NCI-H2081 treated with DMSO at 0.1 percent for 48 hours (cell line): Measurements from ENCODE around the gene AKT1.

Experiments used
- DNase-seq: peaks from one replicate; lab custom pipeline; 2025; lab: John Stamatoyannopoulos, UW

The AKT1 gene

DNA sequence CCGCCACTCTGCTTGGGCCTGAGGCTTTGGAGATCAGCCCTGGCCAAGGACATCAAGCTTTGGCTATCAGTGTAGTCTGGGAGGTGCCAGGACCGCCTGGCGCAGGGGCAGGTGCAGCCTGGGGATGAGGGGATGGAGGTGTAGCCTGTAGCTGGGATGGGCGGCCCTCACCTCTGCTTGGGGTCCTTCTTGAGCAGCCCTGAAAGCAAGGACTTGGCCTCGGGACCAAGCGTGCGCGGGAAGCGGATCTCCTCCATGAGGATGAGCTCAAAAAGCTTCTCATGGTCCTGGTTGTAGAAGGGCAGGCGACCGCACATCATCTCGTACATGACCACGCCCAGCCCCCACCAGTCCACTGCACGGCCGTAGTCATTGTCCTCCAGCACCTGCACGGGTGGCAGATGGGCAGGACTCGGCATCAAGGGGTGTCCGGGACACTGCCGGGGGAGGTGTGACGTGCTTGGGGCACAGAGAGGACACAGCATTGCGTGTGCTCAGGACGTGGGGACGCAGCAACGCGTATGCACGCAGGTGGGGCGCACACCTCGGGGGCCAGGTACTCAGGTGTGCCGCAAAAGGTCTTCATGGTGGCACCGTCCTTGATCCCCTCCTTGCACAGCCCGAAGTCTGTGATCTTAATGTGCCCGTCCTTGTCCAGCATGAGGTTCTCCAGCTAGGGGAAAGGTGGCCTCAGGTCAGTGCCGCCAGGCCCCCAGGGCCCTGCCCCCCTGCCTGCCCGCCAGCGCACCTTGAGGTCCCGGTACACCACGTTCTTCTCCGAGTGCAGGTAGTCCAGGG is 22.6 kb downstream of the AKT1 start:
- no peak for DNase-seq

GRCh38 chr14:104771918-104772706 is 23.4 kb downstream of the AKT1 start:
- DNase-seq = no peak

GRCh38 chr14:104771374-104771773 is 24.2 kb downstream of the AKT1 start:
- no peak for DNase-seq

DNA sequence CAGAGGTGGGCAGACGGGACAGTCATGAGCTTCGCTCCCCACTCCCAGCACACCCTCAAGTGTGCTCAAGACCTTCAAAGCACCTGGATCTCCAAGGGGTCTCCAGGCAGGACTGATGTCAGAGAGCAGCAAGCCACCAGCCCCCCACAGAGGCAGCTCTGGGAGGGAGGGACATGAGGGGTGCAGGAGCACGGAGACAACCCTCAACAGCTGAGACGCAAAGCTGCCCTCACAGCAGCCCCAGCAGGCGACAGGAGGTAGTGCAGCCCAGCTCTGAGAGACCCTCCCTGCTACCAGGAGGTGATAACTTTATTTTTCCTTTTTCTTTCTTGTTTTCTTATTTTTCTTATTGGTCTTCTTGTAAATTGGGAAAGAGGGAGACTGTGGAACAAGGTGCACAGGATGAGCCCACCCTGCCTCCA is 24.7 kb downstream of the AKT1 start:
- DNase-seq = no peak

DNA sequence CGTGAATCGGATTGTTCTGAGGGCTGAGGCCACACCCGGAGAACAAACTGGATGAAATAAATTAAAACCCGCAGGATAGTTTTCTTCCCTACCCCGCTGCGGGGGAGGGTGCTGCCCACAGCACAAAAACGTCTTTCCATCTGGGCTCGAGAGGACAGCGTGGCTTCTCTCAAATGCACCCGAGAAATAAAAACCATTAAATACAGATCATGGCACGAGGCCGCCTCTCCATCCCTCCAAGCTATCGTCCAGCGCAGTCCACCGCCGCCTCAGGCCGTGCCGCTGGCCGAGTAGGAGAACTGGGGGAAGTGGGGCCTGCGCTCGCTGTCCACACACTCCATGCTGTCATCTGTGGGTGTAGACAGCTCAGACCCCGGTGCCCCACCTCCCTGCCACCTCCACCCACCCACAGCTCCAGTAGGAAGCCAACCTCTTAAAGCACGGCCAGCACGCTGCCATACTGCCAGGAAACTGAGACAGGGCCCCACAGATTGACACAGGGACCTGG is 25.4 kb downstream of the AKT1 start:
- DNase-seq = no peak

DNA sequence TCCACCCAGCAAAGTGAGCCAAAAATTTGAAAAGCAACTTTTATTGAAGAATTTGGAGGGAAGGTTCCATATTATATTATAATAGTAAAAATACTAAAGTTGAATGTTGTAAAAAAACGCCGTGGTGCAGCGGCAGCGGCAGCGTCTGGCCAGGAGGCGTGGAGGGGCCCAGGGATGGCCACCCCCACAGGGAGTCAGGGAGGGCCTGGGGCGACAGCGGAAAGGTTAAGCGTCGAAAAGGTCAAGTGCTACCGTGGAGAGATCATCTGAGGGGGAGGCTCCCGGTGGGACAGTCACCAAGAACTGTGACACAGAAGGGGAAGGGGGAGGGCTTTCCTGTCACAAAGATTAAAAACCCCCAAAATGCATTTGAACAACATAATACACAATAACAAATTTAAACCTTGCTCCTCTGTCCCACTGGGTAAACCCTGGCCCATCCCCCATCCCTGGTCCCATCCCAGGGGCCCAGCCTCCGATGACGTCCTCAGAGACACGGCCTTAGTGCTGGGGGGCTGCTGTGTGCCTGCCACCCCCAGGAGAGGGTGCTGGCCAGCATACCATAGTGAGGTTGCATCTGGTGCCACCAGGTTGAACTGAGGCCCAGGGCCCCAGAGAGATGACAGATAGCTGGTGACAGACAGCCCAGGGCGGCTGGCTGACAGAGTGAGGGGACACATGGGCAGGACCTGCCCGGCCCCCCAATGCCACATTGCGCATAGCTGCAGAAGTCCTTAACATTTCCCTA is 26.1 kb downstream of the AKT1 start:
- DNase-seq = no peak

DNA sequence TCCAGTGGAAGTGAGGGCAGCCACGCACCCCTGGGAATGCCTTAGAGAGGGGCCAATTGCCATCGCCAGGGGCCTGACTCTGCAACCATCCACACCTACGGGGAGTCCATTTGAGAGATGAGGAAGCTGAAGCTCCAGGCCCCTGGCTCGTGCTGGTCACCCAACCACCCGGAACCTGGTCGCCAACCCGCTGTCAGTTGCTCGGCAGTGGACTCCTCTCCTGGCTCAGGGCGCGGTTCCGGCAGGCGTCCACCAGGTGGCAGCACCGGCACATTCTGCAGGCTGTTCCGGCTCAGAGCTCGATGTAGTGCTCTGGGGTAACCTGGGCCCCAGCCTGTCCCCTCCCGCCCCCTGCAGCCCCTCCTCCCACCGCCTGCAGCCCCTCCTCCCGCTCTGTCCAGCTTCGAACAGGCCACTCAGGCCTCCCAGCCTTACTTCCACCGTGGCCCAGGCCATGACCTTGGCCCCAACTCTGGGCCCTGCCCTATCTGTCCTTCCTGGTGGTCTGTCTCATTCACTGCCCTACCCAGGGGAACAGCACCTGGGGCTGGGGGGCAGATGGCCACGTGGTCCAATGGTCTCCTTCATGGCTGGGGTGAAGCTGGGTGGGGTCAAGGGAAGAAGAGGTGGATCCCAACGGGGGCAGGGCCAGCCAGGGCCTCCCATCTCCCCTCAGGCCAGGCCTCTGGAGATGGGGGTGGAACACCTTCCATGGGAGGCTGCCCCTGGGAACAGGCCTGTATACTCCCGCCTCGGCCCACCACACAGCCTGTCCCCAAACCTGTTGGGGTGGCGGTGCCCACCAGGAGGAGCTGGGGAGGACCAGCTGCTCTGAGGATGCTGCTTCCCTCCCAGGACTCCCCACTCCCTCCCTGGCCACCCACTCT is 26.9 kb downstream of the AKT1 start:
- no peak for DNase-seq

- no peak for DNase-seq
These were observed 28.0 kb downstream of the AKT1 start for GRCh38 chr14:104767634-104767918.

- no peak for DNase-seq
These were observed 28.5 kb downstream of the AKT1 start for GRCh38 chr14:104766863-104767633.

DNA sequence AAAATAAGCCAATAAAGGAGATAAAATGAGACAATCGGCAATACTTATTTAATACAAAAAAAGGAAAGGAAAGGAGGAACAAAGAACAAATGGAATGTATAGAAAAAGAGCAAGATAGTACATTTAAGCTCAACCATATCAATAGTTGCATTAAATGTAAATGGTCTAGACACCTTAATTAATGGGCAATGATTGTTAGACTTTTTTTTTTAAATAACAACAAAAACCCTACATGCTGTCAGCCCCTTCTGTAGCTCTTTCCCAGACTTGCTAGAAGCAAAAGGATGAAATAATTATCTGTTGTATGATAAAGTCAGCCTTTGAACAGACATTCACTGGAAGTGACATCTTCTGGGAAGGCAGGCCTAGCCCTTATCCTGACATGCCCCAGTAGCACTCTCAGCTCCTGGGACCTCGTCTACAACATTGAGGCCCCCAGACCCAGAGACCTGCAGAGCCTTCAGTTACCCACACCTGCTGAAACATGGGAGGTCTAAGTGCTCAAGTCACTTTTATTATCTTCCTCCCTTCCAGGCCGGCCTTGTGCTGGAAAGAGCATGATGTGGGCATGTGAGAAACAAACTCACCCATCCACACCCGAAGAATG is 29.2 kb downstream of the AKT1 start:
- DNase-seq = no peak

- DNase-seq = no peak
These were observed 30.0 kb downstream of the AKT1 start for GRCh38 chr14:104765517-104765916.

GRCh38 chr14:104758981-104759969 is 36.3 kb downstream of the AKT1 start:
- DNase-seq = no peak

- DNase-seq = no peak
These were observed 37.7 kb downstream of the AKT1 start for GRCh38 chr14:104757681-104758392.

DNA sequence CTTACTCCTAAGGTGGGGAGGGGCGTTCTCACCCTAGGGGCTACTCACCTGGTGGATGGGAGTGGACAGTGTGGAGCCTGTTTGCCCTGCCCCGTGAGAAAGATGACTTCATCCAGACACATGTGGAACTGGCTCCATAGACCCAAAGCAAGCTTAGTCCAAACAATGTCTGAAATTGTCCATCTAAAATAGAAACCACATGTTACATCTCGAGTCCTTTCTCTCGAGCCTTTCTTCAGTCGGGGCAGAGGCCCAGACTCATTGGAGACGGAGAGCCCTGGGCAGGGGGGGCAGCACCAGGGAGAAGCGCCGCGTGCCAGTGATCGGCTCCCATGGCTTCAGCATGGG is 38.3 kb downstream of the AKT1 start:
- no peak for DNase-seq

- DNase-seq = no peak
These were observed 38.9 kb downstream of the AKT1 start for GRCh38 chr14:104756477-104757237.

DNA sequence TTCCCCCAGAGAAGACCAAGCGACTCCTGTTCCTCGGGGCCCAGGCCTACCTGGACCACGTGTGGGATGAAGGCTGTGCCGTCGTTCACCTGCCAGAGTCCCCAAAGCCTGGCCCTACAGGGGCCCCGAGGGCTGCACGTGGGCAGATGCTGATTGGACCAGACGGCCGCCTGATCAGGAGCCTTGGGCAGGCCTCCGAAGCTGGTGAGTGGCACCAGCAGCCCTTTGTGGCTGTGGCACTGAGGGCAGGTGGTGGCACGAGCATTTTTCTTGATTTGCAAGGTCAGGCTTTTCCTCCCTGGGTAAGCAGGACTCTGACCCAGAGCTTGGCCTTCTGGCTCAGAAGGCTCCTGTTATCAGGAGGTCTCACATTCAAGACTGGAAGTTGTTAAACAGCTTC is 39.9 kb downstream of the AKT1 start:
- DNase-seq = no peak

DNA sequence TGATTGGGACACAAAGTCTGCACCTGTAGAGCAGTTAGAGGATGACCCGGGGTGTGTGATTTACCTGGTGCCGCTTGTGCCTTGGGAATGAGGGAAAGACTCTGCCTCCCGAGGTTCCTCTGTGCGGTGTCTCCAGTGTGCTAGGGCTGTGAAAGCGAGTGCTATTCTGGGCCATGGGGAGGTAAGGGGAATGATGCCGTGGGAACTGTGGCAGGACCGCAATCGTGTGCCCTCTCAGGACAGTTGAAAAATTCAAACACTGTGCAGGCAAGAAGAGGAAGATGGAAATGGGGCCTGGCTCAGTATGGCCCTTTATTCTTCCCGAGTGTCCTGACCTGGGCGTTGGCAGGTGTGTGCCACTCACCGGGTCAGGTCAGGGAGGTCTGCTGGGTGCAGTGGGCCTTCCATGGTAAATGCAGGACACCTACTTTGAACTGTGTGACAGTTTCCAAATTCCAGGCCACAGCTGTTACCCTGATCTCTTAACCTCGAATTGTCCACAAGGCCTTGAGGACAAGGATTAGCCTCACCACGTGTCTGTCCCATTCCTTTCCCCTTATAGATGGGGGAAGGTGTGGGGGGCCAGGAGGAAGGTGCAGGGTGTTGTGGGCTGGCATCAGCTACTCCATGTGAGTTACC is 41.2 kb downstream of the AKT1 start:
- DNase-seq = no peak
